ENCODE data around the gene CLASP1.
"Not testable (repeated sequence)": the region's sequence is repeated elsewhere in the genome, so short reads cannot be mapped to it uniquely, and the experiment has no call there.

Gene CLASP1

DNA sequence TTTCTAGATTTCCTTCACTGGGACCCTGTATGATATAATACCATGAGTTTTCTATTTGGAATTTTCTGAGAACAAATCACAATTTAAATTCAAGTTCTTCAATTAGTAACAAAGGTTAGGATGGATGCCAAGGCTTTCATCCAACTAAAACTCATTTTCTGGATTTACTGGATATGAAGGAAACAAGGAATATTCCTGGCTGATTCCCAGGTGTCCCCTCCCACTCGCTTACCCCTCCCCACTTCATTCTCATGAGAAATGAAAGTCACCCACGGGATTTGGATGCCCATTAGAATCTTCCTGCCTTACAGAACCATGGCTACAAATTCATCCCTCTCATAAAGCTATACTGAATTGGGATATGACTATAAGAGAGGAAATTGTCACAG, 78.6 kb downstream of the CLASP1 start:
- H3K27ac ChIP-seq = no peak overlapping the region
- no peaks in the 10 kb centered on the region for H3K27me3 ChIP-seq
- peaks cover 44 to 83% (median 65%) of the 10 kb centered on the region in 11 experiments; a peak in 21 of 22 replicates for H3K36me3 ChIP-seq
- no peak overlapping the region for H3K9ac ChIP-seq
- H3K4me3 ChIP-seq = no peak overlapping the region
- no peak for TF ChIP-seq Cebpa-rat (IDR thresholded peaks at IDR 0.05)
- no peak overlapping the region for H3K4me2 ChIP-seq
- H3K4me1 ChIP-seq = peaks cover 0 to 3% (median 0%) of the 10 kb centered on the region in 10 experiments; a peak in 2 of 20 replicates
- H4K20me1 ChIP-seq = peaks cover 0 to 89% (median 24%) of the 10 kb centered on the region in 11 experiments; a peak in 12 of 22 replicates
- H3K9me3 ChIP-seq (replicated peaks in 1 of 11) = peaks cover 4 to 17% (median 8%) of the 10 kb centered on the region in 11 experiments; a peak in 15 of 22 replicates

DNA sequence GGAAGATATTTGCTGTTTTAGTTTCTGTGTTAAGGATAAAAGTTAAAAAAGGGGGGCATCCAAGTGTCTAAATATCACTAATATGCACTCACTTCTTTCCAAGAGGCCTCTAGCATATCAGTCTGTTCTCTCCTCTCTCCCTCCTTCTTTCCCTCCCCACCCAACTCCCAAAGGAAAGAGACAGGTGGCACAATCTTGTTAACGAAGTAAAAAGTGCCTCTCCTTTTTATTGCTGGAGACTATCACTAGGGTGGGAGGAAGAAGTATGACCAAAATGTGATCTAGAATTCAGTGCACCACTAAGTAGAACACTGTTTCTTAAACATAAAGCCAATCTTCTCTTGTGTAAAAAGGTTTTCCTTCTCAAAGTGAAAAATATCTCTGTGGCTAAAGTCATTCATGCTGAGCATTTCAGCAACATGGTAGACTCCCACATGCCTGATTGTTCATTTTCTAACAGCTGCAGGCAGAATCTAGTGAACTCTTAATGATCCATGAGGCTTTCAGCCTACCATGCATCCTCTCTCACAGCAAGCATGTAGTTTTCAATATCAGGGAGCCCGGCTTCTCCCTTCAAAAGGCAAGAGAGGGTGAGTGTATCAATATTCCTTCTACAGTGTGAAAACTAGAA, 79.1 kb downstream of the CLASP1 start:
- peaks cover 0 to 3% (median 0%) of the 10 kb centered on the region in 10 experiments; a peak in 2 of 20 replicates for H3K4me1 ChIP-seq
- no peak overlapping the region for H3K4me2 ChIP-seq
- H3K27ac ChIP-seq = no peak overlapping the region
- H3K9me3 ChIP-seq (replicated peaks in 1 of 11) = peaks cover 8 to 22% (median 13%) of the 10 kb centered on the region in 11 experiments; a peak in 20 of 22 replicates
- H3K27me3 ChIP-seq = no peaks in the 10 kb centered on the region
- peaks cover 44 to 88% (median 69%) of the 10 kb centered on the region in 11 experiments; a peak in 21 of 22 replicates for H3K36me3 ChIP-seq
- no peak overlapping the region for H3K4me3 ChIP-seq
- TF ChIP-seq Cebpa-rat (IDR thresholded peaks at IDR 0.05) = no peak
- no peak overlapping the region for H3K9ac ChIP-seq
- H4K20me1 ChIP-seq = peaks cover 0 to 88% (median 22%) of the 10 kb centered on the region in 11 experiments; a peak in 12 of 22 replicates

DNA sequence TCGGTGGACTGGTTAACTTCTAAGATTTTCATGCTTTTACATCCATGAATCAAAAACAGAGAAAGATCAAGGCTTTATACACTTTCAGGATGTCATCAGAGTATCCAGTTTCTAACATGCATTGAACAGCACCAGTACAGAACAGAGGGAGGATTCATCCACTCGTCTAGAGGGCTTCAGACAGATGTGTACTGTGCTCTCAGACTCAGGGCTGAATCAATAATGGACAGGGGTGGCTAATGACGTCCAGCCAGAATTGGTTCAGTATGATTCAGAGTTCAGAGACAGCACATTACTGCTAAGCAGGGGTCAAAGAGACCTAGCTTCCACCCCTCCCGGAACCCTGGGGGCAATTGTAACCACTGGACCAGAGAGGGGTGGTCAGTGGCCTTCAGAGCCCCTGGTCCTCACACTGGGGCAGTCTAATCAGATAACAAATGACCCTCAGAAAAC, 81.3 kb downstream of the CLASP1 start:
- Histone ChIP-seq H3K9me3 (replicated peaks in 1 of 11) (peaks cover 23 to 38% (median 33%) of the 10 kb centered on the region in 11 experiments), H3K4me3 (no peak overlapping the region), H3K27ac (no peak overlapping the region), H3K4me1 (peaks cover 0 to 3% (median 0%) of the 10 kb centered on the region in 10 experiments; a peak in 2 of 20 replicates), H3K27me3 (no peaks in the 10 kb centered on the region), H3K4me2 (no peak overlapping the region), H3K36me3 (peaks cover 51 to 99% (median 78%) of the 10 kb centered on the region in 11 experiments; a peak in 21 of 22 replicates), H3K9ac (no peak overlapping the region), H4K20me1 (peaks cover 0 to 85% (median 27%) of the 10 kb centered on the region in 11 experiments; a peak in 12 of 22 replicates)
- no peak for TF ChIP-seq Cebpa-rat (IDR thresholded peaks at IDR 0.05)

DNA sequence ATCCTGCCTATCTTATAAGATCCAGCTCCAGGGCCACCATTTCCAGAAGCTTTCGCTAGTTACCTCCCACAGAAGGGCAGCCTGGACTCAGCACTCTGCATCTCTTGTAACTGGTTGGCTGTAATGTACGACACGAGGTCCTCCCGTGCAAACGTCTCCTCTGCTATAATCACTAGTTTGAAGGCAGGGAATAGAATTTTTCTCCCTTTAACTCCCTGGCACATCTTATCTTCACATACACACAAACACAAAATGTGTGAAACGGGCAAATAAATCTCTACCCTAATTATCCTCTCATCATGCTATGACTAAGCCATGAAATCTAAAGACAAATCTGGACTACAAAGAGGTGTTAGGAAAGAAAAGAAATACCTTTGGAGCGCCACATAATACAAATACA, 81.8 kb downstream of the CLASP1 start:
- peaks cover 23 to 38% (median 33%) of the 10 kb centered on the region in 11 experiments for H3K9me3 ChIP-seq (replicated peaks in 1 of 11)
- no peak overlapping the region for H3K4me2 ChIP-seq
- no peak overlapping the region for H3K9ac ChIP-seq
- H3K27me3 ChIP-seq = no peaks in the 10 kb centered on the region
- H4K20me1 ChIP-seq = peaks cover 1 to 87% (median 29%) of the 10 kb centered on the region in 11 experiments; a peak in 11 of 22 replicates
- peaks cover 48 to 99% (median 74%) of the 10 kb centered on the region in 11 experiments; a peak in 21 of 22 replicates for H3K36me3 ChIP-seq
- H3K27ac ChIP-seq = no peak overlapping the region
- peaks cover 0 to 6% (median 0%) of the 10 kb centered on the region in 10 experiments; a peak in 2 of 20 replicates for H3K4me1 ChIP-seq
- TF ChIP-seq Cebpa-rat (IDR thresholded peaks at IDR 0.05) = no peak
- H3K4me3 ChIP-seq = no peak overlapping the region

DNA sequence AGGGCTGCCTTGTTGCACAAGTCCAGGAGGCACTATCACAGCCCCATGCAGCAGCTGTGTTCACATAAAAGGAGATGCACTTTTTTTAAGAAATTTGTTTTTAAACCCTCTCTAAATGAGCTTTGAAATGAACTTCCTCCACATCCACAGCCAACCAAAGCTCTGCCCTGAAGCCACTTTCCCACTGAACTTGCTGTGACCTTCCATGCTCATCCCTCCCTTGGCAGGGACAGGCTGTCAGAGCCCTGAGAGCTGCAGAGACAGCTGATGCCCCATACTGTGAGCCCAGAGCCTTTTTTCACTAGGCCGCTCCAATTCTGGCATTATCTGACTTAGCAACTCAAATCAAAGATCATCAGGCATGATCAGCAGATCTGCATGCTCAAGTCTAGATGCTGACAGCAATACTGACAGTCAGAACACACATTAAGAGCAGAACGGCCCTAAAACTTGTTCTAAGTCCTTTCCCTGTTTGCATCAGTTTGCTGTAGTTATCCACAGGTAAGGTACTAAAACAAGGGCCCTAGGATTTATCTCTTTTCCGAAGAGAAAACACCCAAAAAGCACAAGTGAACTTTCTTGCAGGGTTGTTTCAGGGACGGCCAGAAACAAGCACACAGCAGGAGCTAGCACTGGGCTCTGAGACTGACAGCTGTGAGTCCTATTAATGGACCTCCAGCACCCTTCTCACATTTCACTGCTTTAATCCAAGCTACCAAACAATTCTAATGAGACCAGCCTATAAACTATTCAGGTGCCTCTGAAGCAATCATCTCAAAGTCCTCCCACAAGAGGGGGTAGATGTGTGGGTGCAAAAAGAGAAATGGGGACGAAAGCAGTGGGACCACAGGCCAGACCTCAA, 83.6 kb downstream of the CLASP1 start:
- peaks cover 5 to 89% (median 47%) of the 10 kb centered on the region in 11 experiments; a peak in 14 of 22 replicates for H4K20me1 ChIP-seq
- no peak for TF ChIP-seq Cebpa-rat (IDR thresholded peaks at IDR 0.05)
- no peak overlapping the region for H3K9ac ChIP-seq
- no peak overlapping the region for H3K4me2 ChIP-seq
- peaks cover 23 to 38% (median 33%) of the 10 kb centered on the region in 11 experiments for H3K9me3 ChIP-seq (replicated peaks in 1 of 11)
- peaks cover 29 to 93% (median 63%) of the 10 kb centered on the region in 11 experiments; a peak in 21 of 22 replicates for H3K36me3 ChIP-seq
- peaks cover 0 to 8% (median 0%) of the 10 kb centered on the region in 10 experiments; a peak in 2 of 20 replicates for H3K4me1 ChIP-seq
- no peaks in the 10 kb centered on the region for H3K27me3 ChIP-seq
- no peak overlapping the region for H3K4me3 ChIP-seq
- no peak overlapping the region for H3K27ac ChIP-seq

DNA sequence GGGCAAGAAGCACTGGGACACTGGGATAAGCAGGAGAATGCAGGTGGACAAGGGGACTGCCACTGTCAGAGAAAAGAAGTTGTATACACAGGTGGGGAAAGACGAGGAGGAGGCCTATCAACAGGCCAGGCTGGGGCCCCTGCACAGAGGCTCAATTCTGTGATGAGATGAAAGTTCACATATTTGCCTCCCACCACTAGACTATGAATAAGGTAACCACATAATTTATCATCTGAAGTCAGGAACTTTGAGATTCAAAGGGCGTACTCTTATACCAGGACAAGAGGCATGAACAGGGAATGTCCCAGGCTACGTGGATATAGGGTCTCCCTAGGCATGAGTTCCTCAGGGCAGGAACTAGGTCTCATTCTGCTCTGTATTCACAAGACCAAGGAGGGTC, 84.4 kb downstream of the CLASP1 start:
- Histone ChIP-seq H3K9ac (no peak overlapping the region), H3K27me3 (no peaks in the 10 kb centered on the region), H3K9me3 (replicated peaks in 1 of 11) (peaks cover 23 to 38% (median 33%) of the 10 kb centered on the region in 11 experiments), H3K4me2 (no peak overlapping the region), H4K20me1 (peaks cover 5 to 90% (median 53%) of the 10 kb centered on the region in 11 experiments; a peak in 14 of 22 replicates), H3K36me3 (peaks cover 22 to 86% (median 62%) of the 10 kb centered on the region in 11 experiments; a peak in 21 of 22 replicates), H3K27ac (no peak overlapping the region), H3K4me1 (peaks cover 0 to 8% (median 0%) of the 10 kb centered on the region in 10 experiments; a peak in 2 of 20 replicates), H3K4me3 (no peak overlapping the region; a peak in 1 of 20 replicates)
- TF ChIP-seq Cebpa-rat (IDR thresholded peaks at IDR 0.05) = no peak

DNA sequence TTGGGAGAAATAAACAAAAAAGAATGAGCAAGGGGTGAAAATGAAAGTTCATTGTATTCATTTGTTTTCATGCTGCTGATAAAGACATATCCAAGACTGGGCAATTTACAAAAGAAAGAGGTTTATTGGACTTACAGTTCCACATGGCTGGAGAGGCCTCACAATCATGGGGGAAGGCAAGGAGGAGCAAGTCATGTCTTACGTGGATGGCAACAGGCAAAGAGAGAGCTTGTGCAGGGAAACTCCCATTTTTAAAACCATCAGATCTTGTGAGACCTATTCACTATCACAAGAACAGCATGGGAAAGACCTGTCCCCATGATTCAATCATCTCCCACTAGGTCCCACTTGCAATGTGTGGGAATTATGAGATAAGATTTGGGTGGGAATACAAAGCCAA, 85.5 kb downstream of the CLASP1 start:
- H3K4me2 ChIP-seq, H3K27ac ChIP-seq, H3K27me3 ChIP-seq, H3K9ac ChIP-seq, H3K4me3 ChIP-seq: not testable (repeated sequence)
- Histone ChIP-seq H3K9me3 (replicated peaks in 1 of 11) (peaks cover 23 to 38% (median 33%) of the 10 kb centered on the region in 11 experiments), H3K36me3 (peaks cover 12 to 75% (median 52%) of the 10 kb centered on the region in 11 experiments; a peak in 21 of 22 replicates), H3K4me1 (peaks cover under 1 to 12% (median 4%) of the 10 kb centered on the region in 10 experiments; a peak in 17 of 20 replicates), H4K20me1 (peaks cover 10 to 91% (median 62%) of the 10 kb centered on the region in 11 experiments; a peak in 16 of 22 replicates)

DNA sequence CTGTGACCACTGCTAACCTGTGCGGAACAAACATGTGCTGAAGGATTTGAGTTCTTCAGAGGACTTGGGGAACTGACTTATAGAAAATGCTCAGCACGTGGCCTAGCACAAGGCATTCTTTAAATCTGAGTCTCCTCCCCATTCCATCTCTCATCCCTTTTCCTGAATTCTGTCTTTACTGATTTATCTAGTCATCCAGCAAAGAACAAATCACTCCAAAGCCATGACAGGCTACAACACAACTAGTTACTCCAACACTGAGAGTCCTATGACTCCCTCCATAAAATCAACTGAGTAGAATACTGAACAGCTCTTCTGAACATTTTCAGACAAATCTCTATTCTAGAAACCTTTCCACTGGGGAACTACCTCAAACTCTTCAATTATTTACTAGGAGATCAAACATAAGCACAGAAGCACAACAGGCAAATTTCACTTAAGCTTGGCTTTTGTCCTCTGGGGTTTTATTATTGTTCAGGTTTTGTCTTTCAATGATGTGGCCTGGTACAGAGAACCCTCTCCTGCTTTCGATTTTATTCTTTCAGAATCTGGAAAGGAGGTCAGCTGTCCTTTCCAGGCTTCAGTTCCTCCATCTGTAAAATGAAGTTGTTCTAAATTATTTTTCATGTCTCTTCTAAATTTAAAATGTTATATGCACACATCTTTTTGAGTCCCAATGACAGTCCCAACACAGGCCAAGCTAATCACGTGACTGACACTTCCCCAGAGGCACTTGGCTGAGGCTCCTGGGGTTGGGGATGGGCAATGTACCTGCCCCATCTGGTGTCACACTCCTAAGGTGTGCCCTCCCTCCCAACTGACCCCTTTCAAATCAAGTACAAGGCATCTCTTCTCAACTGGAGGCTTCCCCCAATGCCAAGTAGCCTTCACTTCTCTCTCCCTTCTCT, 86.7 kb downstream of the CLASP1 start:
- Histone ChIP-seq H3K9ac (no peak overlapping the region), H4K20me1 (peaks cover 18 to 91% (median 66%) of the 10 kb centered on the region in 11 experiments; a peak in 17 of 22 replicates), H3K4me2 (no peak overlapping the region), H3K4me1 (peaks cover 9 to 20% (median 13%) of the 10 kb centered on the region in 10 experiments; a peak in 19 of 20 replicates), H3K36me3 (peaks cover 7 to 62% (median 43%) of the 10 kb centered on the region in 11 experiments; a peak in 20 of 22 replicates), H3K9me3 (replicated peaks in 1 of 11) (peaks cover 23 to 38% (median 33%) of the 10 kb centered on the region in 11 experiments), H3K4me3 (no peak overlapping the region), H3K27me3 (no peaks in the 10 kb centered on the region), H3K27ac (0 out of 22 replicates have a peak overlapping the region, but pooled peaks of 1 of the 11 experiments have one; percentile 1)
- no peak for TF ChIP-seq Cebpa-rat (IDR thresholded peaks at IDR 0.05)

Data from BLaER1 treated with 17β-estradiol and CSF1 and Interleukin-3, amounts not matched to agents 10 nM and 100 nM (cell line).